Calu3 (cell line): ENCODE measurements around the gene LGALSL. TPM values are rescaled to one million over a fixed set of nuclear protein-coding genes. Genes with fewer than 3 reads are reported as not detected.

Source experiments
- BruUV-seq: library from RNA; stranded (reverse); fragments of 400-500 nt; replicated peaks from 2 replicates; lab custom pipeline; 2021; lab: Mats Ljungman, UMichigan
- CTCF ChIA-PET: fragments of 300-600 bp; sonication (Branson Sonifier 250); formaldehyde crosslinking; loops from one replicate; lab custom pipeline; 2022; ENCODE audit warnings: antibody characterized with exemption; lab: Charles Lee
- DNase-seq: peaks from one replicate; pipeline ENCODE4 v3.0.0; 2022
- H3K27ac Mint-ChIP-seq: one replicate; pipeline ENCODE4 v1.8.0; 2022; ENCODE audit warnings: mixed read lengths; ENCODE audit not compliant: unreplicated experiment
- H3K27me3 Mint-ChIP-seq: one replicate; pipeline ENCODE4 v1.8.0; 2022; ENCODE audit warnings: mixed read lengths; ENCODE audit not compliant: unreplicated experiment
- H3K36me3 Mint-ChIP-seq: one replicate; pipeline ENCODE4 v1.8.0; 2022; ENCODE audit warnings: mild to moderate bottlenecking, moderate library complexity, mixed read lengths; ENCODE audit not compliant: insufficient read depth, unreplicated experiment
- H3K4me1 Mint-ChIP-seq: one replicate; pipeline ENCODE4 v1.8.0; 2022; ENCODE audit warnings: mild to moderate bottlenecking, low read depth, mixed read lengths; ENCODE audit not compliant: unreplicated experiment
- H3K4me3 Mint-ChIP-seq: one replicate; pipeline ENCODE4 v1.8.0; 2022; ENCODE audit warnings: mild to moderate bottlenecking, low read depth, moderate library complexity, mixed read lengths; ENCODE audit not compliant: unreplicated experiment
- H3K9me3 Mint-ChIP-seq: one replicate; pipeline ENCODE4 v1.8.0; 2022; ENCODE audit warnings: low read depth, mixed read lengths; ENCODE audit not compliant: unreplicated experiment
- CTCF ChIP-seq: fragments of 200-600 bp; IDR thresholded peaks from one replicate; pipeline ENCODE4 v1.8.0; 2022; ENCODE audit warnings: antibody characterized with exemption; ENCODE audit not compliant: unreplicated experiment
- intact Hi-C: fragments of 100-400 bp; cut with micrococcal nuclease; formaldehyde crosslinking; loops from one replicate; pipeline ENCODE4 v1.10.0; 2022; ENCODE audit not compliant: unreplicated experiment
- total RNA-seq: library from RNA; stranded (reverse); gene quantifications from 2 replicates; pipeline ENCODE4 v1.2.3, GENCODE V29; 2022

Gene LGALSL
- total RNA-seq, 1 experiment from 2014 or later = 12.1 TPM

- intact Hi-C loops = no loop called here
- Mint-ChIP-seq H3K9me3 (no peaks in the 10 kb centered on the region), H3K4me3 (no peak overlapping the region), H3K36me3 (no peaks in the 10 kb centered on the region), H3K27me3 (peaks cover 25% of the 10 kb centered on the region), H3K27ac (no peak overlapping the region), H3K4me1 (no peaks in the 10 kb centered on the region)
- no TSS peak for BruUV-seq
- no peak for DNase-seq
- no peak for TF ChIP-seq CTCF
- CTCF ChIA-PET = no interaction called here
Measured at GRCh38 chr2:64493788-64494187, 39.8 kb downstream of the LGALSL start.

GRCh38 chr2:64498438-64498837 lies 44.5 kb downstream of the LGALSL start:
- no TSS peak for BruUV-seq
- Mint-ChIP-seq H3K4me1 (no peaks in the 10 kb centered on the region), H3K4me3 (no peak overlapping the region), H3K27ac (no peak overlapping the region), H3K9me3 (no peaks in the 10 kb centered on the region), H3K27me3 (peaks cover 65% of the 10 kb centered on the region), H3K36me3 (no peaks in the 10 kb centered on the region)
- DNase-seq = no peak
- TF ChIP-seq CTCF = no peak
- CTCF ChIA-PET = no interaction called here
- intact Hi-C loops = no loop called here

GRCh38 chr2:64500549-64500948 lies 46.6 kb downstream of the LGALSL start:
- Mint-ChIP-seq H3K9me3 (no peaks in the 10 kb centered on the region), H3K4me1 (no peaks in the 10 kb centered on the region)
- TF ChIP-seq CTCF = no peak

GRCh38 chr2:64501946-64502345 lies 48.0 kb downstream of the LGALSL start:
- CTCF ChIA-PET = interaction anchor here (1.5 kb wide), 1 partner anchor 14 kb away, joined by 4 read pairs; no protein-coding TSS in a partner anchor
- Mint-ChIP-seq H3K27me3 (peaks cover 70% of the 10 kb centered on the region), H3K27ac (no peak overlapping the region), H3K36me3 (no peaks in the 10 kb centered on the region), H3K4me1 (no peaks in the 10 kb centered on the region), H3K9me3 (no peaks in the 10 kb centered on the region), H3K4me3 (no peak overlapping the region)
- no peak for DNase-seq
- BruUV-seq = no TSS peak
- no peak for TF ChIP-seq CTCF
- intact Hi-C loops = no loop called here

More at GRCh38 chr2:64500549-64500948, 46.6 kb downstream of the LGALSL start:
- Mint-ChIP-seq H3K36me3 (no peaks in the 10 kb centered on the region), H3K27me3 (peaks cover 73% of the 10 kb centered on the region), H3K27ac (no peak overlapping the region), H3K4me3 (no peak overlapping the region)
- CTCF ChIA-PET = no interaction called here
- BruUV-seq = no TSS peak
- intact Hi-C loops = no loop called here
- no peak for DNase-seq
